SKM-1 (cell line): ENCODE results near the gene ZDHHC14.

Experiments used
- DNase-seq: peaks from one replicate; lab custom pipeline; 2025; ENCODE audit not compliant: unreplicated experiment; lab: John Stamatoyannopoulos, UW

ZDHHC14 gene

DNA sequence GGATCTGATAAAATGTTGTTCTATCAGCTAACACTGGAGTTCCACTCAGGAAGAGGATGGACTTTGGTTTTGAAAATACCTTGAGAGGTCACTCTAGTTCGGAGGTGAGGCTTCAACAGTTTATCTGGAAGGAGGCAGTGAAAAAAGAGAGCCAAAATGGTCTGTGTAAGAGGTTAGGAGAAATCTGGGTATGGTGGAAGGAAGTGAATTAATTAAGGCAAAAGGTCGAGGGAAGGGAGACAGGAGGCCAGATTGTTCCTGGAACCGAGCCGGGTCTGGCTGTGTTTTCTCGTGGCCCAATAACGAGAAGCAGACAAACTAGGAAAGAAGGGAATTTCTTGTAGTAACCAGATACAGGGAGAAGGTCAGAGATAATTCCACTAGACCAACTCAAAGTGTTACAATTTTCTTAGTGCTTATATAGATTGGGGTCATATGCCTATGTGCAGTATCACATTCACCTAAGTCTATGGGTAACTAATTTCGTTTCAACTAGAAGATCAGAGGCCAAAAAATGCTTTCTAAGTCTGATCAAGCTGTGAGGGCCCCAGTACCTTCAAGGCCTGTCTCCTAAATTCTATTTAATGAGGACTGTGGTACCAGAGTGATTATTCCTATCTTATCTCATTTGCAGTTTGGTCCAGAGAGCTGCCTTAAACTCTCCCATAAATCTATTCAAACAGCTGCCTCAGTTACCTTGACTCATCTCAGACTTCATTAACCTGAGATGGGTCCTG lies 346.1 kb downstream of the ZDHHC14 start:
- no peak for DNase-seq
